ENCODE measurements around the gene RANBP1.

GRCh38 chr22:20085651-20086050, 30.3 kb upstream of the RANBP1 start:
- TF ChIP-seq CTCF (conservative IDR thresholded peaks at IDR 0.05) (no peak), ZFX (IDR thresholded peaks at IDR 0.05) (no peak)

Data from C4-2B (cell line).